NCI-H510A treated with DMSO at 0.1 percent for 48 hours (cell line): ENCODE results near the gene ACAP1.
"Not testable (repeated sequence)": the region's sequence is repeated elsewhere in the genome, so short reads cannot be mapped to it uniquely, and the experiment has no call there.

Experiments used
- DNase-seq: peaks from one replicate; lab custom pipeline; 2025; lab: John Stamatoyannopoulos, UW

ACAP1 gene

DNA sequence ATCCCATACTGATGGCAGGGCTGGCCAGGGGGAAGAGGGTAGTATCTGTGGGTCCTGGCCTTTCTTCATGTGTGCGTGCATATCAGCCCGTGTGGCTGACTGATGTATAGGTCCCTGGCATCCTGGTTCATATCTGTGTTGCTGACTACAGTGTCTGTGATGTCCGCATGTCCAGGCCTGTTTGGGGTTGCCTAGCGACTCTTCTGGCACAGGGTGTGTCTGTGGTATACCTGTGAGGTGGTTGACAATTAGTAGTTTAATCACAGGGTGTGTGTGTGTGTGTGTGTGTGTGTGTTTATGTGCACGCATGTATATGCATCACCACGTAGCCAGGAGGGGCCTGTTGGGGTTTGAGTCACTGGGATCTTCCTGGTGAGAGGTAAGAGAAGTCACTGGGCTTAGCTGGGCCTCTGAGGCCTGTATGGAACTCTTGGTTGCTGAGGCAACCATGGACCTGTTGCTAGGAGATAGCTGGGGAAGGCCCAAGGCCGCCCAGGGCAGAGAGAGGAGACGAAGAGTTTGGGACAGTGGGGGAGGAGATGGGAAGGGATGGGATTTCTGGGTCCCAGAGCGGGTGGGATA lies 18.0 kb downstream of the ACAP1 start:
- no peak for DNase-seq

DNA sequence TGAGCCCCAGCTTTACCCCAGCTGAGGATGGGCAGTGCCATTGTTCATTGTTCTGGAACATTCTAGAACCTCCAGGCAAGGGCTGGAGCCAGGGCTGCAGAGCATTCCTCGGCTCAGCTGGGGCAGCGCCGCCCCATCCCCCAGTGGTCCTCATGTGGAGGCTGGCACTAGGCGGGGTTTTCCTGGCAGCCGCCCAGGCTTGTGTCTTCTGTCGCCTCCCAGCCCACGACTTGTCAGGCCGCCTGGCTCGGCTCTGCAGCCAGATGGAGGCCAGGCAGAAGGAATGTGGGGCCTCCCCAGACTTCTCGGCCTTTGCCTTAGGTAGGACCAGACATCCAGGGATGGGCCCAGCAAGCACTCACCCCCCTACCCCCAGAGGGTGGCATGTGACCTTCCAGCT lies 18.7 kb downstream of the ACAP1 start, which contains the start of gene TMEM95:
TSS of gene TMEM95 (plus strand) at position 104 of the 400 bp plus-strand sequence. CDS start at position 153, 49 bp downstream.
- DNase-seq: no peak

DNA sequence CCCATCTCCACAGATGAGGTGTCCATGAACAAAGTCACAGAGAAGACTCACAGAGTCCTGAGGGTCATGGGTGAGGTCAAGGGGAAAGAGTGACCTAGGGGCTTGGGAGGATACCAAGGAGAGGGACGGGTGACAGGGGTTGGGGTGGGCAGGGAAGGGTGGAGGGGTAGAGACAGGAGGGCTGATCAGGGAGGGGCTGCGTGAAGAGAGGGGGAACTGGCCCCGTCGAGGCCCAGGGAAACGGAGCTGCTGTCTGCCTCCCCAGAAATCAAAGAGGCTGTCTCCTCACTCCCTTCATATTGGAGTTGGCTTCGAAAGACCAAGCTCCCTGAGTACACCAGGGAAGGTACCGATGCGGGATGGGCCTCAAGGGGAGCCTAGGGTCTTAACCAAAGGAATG lies 19.2 kb downstream of the ACAP1 start:
- no peak for DNase-seq

DNA sequence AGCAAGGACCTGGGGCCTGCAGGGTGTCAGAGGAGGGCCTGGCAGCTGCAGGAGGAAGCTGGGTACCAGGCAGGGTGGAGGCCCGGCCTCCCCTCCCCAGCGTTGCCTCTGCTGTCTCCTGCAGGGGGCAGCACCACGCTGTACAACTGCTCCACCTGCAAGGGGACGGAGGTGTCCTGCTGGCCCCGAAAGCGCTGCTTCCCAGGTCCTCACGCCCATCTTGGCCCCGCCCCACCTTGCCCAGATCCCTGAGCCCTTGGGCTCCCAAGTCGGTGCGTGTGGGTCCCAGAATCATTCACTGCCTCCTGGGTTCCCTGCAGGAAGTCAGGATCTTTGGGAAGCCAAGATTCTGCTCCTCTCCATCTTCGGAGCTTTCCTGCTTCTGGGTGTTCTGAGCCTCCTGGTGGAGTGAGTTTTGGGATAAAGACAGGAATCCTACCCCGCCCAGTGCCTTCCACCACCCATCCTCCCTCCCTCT lies 19.8 kb downstream of the ACAP1 start:
- DNase-seq: peak; percentile 61

DNA sequence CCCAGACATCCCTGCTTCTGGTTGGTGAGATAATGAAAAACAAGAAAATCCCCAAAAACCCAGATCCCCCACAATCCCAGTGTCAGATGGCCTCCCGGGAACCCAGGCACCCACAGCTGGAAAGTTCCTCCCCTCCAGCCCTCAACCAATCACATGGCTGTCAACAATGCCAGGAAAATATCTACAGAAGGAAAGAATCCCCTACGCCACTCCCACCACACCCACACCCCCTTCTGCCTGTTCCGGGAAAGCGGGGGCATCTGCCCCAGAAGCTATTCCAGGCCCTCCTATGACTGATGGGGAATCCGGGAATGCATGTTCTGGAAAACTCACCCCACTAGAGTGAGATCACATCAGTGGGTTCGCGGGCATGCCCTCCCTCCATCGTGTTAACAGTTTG lies 20.4 kb downstream of the ACAP1 start:
- no peak for DNase-seq

DNA sequence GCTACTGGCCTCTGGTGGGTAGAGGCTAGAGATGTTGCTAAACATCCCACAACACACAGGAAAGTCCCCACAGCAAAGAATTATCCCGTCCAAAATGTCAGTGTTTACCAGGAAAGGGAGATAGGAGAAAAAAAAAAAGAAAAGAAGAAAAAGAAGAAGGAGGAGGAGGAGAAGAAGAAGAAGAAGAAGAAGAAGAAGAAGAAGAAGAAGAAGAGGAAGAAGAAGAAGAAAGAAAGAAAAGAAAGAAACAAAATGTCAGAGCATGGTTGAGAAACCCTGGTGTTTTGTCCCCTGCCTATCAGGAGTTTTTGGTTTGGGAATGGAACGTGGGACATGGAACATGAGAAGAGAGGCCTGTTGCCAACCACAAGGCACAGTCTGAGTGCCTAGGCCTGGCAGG lies 21.1 kb downstream of the ACAP1 start:
- no peak for DNase-seq

DNA sequence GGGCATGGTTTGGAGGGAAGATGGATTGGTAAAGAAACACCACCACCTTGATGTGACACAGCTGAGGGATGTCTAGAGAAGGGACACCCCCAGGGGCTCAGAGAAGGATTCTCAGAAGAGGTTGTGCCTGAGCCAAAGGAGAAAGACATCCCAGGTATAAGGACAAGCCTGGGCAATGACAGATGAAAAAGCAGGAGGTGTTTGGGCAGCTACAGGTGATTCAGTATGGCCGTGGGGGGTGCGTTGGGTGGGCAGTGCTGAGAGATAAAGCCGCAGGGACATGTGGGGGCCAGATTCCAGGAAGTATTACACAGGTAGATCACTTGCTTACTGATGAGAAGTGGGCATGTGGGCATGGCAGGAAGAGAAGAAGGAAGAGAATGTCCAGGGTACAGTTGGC lies 25.6 kb downstream of the ACAP1 start:
- DNase-seq: no peak

DNA sequence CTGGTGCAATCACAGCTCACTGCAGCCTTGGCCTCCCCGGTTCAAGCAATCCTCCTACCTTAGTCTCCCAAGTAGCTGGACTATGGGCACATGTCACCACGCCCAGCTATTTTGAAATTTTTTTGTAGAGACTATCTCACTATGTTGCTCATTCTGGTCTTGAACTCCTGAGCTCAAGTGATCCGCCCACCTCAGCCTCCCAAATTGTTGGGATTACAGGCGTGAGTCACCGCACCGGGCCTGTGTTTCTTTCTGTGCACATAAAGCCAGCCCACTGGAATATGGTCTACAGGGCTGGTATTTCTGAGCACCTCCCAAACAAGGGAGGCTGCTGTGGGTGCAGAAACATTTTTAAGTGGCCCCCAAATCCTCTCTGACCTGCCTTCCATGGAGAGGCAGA lies 27.0 kb downstream of the ACAP1 start:
- no peak for DNase-seq

DNA sequence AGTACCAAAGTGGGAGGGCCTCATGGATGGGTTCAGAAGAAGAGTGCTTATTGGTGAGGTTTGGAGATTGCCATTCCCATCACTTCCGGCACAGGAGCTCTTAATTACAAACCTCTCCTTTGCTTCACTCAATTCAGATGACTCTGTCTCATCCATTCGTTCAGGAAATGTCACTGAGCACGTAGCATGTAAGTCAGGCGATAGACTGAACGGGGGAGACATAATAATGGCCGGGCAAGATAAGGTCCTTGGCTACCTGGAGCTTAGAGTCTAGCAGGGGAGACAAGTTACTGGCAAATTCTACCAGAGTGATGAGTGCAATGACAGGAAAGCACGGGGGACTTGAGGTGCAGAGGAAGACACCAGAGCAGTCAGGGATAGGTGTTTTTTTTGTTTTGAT lies 29.6 kb downstream of the ACAP1 start:
- DNase-seq: not testable (repeated sequence)

DNA sequence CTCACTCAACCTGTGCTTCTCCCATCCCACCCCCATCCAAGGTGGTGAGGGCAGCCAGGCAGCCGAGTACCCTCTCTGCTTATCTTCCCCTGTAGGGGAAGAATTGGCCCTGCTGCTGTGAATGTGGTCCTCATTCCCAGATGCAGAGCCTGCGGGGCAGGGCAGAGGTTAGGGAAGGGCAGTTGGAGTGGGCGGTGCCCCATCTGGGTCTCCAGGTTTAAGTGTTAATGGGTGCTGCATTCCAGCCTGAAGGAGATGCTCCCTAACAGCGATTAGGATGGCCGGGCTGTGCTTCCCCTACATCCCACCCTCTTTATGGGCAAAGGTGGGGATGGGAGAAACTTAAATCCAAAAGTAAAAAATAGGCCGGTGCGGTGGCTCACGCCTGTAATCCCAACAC lies 30.8 kb downstream of the ACAP1 start:
- no peak for DNase-seq

DNA sequence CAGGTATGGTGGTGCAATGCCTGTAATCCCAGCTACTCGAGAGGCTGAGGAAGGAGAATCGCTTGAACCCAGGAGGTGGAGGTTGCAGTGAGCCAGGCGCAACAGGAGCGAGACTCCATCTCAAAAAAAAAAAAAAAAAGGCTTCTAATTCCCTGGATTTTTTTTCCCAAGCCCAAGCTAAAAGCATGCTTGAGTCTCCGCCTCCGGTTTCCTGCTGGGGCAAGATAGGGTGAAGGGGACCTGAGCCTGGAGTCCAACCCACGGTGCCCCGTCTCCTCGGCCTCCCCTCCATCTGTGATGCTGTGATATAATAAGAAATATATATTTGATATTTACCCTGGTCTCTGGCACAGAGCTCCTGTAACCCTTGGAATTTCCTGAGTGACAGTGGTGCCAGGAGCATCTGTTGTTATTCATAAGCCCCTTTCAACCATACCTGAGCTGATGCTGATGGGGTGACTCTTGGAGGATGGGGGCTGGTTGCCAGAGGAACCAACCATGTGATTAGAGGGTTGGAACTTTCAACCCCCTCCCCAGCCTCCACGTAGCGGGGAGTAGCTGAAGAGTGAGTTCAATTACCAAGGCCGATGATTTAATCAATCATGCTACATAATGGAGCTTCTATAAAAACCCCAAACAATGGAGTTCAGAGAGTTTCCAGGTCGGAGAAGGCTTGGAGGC lies 31.7 kb downstream of the ACAP1 start:
- no peak for DNase-seq

DNA sequence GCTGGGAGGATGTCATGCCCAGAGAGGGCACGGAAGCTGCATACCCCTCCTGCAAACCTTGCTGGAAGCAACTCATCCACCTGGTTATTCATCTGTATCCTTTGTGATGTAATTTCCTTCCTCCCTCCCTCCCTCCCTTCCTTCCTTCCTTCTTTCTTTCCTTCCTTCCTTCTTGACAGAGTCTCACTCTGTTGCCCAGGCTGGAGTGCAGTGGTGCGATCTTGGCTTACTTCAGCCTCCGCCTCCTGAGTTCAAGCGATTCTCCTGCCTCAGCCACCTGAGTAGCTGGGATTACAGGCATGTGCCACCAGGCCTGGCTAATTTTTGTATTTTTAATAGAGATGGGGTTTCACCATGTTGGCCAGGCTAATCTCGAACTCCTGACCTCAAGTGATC lies 32.3 kb downstream of the ACAP1 start:
- DNase-seq: not testable (repeated sequence)

DNA sequence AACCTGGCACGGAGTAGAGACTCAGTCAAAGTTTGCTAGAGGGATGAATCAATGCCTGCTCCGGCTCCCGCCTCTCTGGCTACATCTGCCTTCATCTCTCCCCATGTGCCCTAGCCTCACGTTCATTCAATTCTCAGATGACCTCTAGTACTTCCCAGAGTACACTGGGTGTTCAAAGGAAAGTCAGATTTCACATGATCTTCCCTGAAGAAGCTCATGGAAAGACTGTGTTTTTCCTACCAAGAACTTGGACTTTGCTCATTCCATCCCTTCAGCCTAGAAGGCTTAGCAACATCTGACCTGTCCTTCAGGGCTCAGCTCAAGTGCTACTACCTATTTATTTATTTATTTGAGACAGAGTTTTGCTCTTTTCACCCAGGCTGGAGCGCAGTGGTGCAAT lies 33.5 kb downstream of the ACAP1 start:
- no peak for DNase-seq

DNA sequence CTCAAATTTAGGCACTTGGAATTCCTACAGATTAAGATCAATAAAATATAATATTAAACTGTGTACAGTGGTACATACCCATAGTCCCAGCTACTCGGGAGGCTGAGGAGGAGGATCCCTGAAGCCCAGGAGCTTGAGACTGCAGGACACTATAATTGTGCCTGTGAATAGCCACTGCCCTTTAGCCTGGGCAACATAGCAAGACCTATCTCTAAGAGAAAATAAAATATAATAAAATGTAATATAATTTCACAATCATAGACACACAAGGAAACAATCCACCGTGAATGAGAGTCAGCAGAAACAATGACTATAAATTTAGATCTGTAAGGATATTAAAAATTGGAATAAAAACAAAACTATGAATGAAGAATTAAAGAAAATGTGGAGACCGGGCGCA lies 34.5 kb downstream of the ACAP1 start:
- DNase-seq: no peak

DNA sequence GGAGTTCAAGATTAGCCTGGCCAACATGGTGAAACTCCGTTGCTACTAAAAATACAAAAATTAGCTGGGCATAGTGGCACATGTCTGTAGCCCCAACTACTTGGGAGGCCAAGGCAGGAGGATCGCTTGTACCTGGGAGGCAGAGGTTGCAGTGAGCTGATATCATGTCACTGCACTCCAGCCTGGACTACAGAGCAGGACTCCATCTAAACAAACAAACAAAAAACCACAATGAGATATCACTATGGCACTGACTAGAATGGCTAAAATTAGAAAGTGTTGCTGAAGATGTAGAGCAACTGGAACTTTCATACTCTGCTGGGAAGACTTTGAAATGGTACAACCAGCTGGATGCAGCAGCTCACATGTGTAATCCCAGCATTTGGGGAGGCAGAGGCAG lies 38.0 kb downstream of the ACAP1 start:
- no peak for DNase-seq

DNA sequence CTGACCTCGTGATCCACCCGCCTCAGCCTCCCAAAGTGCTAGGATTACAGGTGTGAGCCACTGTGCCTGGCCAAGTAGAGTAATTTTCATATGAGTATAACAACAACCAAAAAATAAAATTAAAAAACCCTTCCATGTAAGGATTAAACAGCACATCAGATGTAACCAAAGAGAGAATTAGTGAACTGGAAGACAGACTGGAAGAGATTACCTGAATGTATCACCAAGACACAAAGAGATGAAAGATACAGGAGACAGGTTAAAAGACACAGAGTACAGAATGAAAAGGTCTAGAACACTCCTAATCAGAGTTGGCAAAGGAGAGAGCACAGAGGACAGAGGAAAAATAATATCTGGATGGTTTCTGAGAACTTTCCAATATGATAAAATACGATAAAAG lies 42.8 kb downstream of the ACAP1 start:
- DNase-seq: no peak

DNA sequence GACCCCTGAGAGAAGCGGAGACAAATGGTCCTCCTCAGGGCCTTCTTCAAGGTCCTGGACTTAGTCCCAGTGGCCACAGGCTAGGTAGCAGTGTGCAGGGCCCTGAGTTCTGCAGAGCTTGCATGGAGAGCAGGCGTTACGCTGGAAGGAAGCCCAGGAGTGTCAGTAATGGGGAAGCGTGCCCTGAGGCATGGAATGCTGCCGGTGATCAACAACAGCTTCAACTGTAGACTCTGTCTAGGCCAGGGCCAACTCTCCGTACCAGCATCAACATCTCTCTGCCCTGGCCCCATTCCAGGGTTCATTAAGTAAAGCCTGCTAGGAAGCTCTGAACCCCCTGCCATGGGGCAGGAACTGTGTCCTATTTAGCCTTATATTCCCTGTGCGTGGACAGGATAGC lies 44.0 kb downstream of the ACAP1 start:
- no peak for DNase-seq

DNA sequence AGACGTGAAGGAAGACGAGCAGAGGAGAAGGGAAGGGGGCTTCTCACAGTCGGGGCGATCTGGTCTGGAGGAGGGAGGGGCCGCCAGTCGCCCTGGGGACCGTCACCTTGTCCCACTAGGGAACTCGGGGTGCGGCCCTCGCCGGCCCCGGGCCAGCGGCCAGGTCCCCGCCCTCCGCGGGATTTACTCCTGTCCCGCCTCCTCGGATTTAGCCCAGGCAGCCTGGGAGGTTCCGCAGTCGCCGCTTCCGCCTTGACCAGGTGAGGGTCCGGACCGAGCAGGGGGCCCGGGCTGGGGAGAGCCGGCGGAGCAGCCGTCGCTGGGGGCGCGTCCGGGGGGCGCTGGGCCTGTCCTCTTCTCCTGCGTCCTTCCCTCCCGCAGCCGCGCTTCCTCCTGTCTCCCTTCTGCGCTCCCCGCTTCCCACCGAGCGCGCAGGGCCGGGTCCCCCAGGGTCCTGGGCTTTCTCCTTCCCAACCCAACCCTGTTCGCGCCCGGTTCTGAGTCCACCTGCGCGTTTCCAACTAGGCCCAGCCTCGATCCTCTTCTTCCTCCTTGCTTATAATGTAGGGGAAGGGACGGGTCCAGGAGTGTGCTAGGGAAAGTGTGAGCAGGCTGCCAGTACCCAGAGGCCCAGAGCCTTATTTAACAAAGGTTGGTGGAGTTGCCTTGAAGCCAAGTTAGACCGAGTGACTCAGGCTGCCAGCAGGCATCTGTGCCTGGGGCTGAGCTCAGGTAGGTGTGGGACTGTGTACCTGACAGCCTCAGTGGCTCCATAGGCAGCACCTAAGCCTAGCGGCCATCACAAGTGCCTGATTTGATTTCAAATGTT lies 44.7 kb downstream of the ACAP1 start, which contains the start of gene TNK1:
TSS of gene TNK1 (plus strand) at position 235 of the 829 bp plus-strand sequence. CDS start 1,838 bp downstream, outside the sequence.
- DNase-seq: no peak

DNA sequence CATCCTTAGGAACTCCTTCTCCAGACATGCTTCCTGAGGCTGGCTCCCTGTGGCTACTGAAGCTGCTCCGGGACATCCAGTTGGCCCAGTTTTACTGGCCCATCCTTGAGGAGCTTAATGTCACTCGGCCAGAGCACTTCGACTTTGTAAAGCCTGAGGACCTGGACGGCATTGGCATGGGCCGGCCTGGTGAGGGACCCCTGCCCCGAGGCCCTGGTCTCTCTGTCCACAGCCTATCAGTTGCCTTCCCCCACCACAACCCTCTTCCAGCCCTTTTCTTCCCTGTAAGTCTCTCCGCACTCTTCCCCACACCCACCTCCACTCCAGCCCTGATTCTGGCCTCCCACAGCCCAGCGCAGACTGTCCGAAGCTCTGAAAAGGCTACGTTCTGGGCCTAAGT lies 46.6 kb downstream of the ACAP1 start:
- no peak for DNase-seq

DNA sequence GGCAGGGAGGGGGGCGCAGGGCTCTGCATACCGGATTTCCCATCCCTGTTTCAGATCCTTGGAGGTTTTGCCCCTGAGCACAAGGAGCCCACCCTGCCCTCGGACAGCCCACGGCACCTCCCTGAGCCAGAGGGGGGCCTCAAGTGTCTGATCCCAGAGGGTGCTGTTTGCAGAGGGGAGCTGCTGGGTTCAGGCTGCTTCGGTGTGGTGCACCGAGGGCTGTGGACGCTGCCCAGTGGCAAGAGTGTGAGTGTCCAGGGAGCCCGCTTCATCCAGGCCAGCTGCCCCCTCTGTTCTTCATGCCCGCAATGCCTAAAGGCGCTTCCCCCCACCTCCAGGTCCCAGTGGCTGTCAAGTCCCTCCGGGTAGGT lies 47.0 kb downstream of the ACAP1 start:
- DNase-seq: no peak

DNA sequence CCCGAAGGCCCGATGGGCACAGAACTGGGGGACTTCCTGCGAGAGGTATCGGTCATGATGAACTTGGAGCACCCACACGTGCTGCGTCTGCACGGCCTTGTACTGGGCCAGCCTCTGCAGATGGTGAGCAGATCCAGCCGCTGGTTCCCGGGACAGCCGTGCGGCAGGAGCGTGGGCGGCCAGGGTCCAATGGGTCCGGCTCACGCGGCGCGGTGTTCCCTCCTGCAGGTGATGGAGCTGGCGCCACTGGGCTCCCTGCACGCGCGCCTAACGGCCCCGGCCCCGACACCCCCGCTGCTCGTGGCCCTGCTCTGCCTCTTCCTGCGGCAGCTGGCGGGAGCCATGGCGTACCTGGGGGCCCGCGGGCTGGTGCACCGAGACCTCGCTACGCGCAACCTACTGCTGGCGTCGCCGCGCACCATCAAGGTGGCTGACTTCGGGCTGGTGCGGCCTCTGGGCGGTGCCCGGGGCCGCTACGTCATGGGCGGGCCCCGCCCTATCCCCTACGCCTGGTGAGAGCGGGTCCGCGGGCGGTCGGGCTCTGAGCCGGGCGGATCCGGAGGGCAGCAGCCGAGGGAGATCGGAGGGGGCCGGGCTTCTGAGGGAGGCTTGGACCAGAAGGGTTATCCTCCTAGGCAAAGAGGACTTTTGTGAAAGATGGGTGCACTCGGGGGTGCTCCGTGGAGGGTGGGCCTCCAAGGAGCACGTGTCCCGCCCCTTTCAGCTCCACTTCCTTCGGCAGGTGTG lies 47.6 kb downstream of the ACAP1 start:
- peak; percentile 69 for DNase-seq

DNA sequence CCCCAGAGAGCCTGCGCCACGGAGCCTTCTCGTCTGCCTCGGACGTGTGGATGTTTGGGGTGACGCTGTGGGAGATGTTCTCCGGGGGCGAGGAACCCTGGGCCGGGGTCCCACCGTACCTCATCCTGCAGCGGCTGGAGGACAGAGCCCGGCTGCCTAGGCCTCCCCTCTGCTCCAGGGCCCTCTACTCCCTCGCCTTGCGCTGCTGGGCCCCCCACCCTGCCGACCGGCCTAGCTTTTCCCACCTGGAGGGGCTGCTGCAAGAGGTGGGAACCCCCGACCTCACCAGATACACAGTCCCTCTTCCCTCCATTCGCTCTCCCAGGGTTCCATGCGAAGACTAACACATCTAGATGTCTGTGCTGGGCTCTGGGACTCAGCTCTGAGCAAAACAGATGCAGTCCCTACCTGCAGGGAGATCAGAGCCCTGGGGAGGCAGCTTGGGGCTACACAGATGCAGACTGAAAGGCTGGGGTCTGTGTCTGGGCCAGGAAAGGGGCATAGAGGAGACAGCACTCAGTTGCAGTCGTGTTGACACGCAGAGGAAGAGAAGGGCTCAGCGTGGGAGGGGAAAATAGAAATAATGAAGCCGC lies 48.3 kb downstream of the ACAP1 start:
- DNase-seq: no peak
